Nephron (organoid): ENCODE results near the gene EPHB6.

Source experiments
- H3K27ac Mint-ChIP-seq, 3 experiments: 2 replicates each; pipeline ENCODE4 v1.8.0; 2020; ENCODE audit warnings: mixed read lengths in 3 of 3, mild to moderate bottlenecking in 2 of 3, moderate library complexity in 1 of 3
- H3K27me3 Mint-ChIP-seq: 2 replicates; pipeline ENCODE4 v1.8.0; 2021; ENCODE audit warnings: low read depth, mild to moderate bottlenecking, moderate library complexity, mixed read lengths
- H3K36me3 Mint-ChIP-seq: 2 replicates; pipeline ENCODE4 v1.8.0; 2020; ENCODE audit warnings: low read depth, mixed read lengths
- H3K4me1 Mint-ChIP-seq: 2 replicates; pipeline ENCODE4 v1.8.0; 2020; ENCODE audit warnings: mixed read lengths
- H3K4me3 Mint-ChIP-seq, 3 experiments: 2 replicates each; pipeline ENCODE4 v1.8.0; 2020; ENCODE audit warnings: mild to moderate bottlenecking in 3 of 3, mixed read lengths in 3 of 3, moderate library complexity in 2 of 3
- H3K9me3 Mint-ChIP-seq: 2 replicates; pipeline ENCODE4 v1.8.0; 2020; ENCODE audit warnings: mixed read lengths
- TF ChIP-seq, protein P1 (sequence below), 3 experiments: fragments of 200-600 bp; sonication (generic); IDR thresholded peaks; one replicate each; pipeline ENCODE4 v1.5.0; 2021; ENCODE audit warnings: antibody characterized with exemption in 3 of 3; ENCODE audit not compliant: unreplicated experiment in 3 of 3

EPHB6 gene

DNA sequence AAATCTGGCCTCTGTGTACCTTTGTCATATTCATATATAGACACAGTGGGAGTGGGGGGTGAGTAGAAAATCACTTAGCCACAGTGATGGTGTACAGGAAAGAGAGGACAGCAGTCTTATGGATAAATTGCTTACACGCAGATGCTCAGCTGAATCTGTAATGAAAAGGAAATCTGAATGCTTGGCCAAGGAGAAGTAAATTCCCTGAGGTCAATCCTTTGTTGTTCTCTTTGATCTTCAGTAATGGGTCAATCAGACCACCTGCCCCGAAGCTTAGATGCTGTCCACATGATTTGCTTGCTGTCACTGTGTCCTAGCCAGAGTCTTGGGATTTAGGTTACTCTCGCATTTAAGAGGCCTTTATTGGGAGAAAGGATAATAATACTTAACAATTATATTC is 18.4 kb upstream of the EPHB6 start:
- H3K27ac Mint-ChIP-seq: no peak overlapping the region
- no peaks in the 10 kb centered on the region for H3K27me3 Mint-ChIP-seq
- no peaks in the 10 kb centered on the region for H3K36me3 Mint-ChIP-seq
- H3K4me3 Mint-ChIP-seq: no peak overlapping the region
- H3K4me1 Mint-ChIP-seq: no peaks in the 10 kb centered on the region
- H3K9me3 Mint-ChIP-seq: no peaks in the 10 kb centered on the region
- TF ChIP-seq, protein P1, sequence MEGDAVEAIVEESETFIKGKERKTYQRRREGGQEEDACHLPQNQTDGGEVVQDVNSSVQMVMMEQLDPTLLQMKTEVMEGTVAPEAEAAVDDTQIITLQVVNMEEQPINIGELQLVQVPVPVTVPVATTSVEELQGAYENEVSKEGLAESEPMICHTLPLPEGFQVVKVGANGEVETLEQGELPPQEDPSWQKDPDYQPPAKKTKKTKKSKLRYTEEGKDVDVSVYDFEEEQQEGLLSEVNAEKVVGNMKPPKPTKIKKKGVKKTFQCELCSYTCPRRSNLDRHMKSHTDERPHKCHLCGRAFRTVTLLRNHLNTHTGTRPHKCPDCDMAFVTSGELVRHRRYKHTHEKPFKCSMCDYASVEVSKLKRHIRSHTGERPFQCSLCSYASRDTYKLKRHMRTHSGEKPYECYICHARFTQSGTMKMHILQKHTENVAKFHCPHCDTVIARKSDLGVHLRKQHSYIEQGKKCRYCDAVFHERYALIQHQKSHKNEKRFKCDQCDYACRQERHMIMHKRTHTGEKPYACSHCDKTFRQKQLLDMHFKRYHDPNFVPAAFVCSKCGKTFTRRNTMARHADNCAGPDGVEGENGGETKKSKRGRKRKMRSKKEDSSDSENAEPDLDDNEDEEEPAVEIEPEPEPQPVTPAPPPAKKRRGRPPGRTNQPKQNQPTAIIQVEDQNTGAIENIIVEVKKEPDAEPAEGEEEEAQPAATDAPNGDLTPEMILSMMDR (IDR thresholded peaks at IDR 0.05; ENCODE audit: unreplicated experiment in 3 of 3): no peak

DNA sequence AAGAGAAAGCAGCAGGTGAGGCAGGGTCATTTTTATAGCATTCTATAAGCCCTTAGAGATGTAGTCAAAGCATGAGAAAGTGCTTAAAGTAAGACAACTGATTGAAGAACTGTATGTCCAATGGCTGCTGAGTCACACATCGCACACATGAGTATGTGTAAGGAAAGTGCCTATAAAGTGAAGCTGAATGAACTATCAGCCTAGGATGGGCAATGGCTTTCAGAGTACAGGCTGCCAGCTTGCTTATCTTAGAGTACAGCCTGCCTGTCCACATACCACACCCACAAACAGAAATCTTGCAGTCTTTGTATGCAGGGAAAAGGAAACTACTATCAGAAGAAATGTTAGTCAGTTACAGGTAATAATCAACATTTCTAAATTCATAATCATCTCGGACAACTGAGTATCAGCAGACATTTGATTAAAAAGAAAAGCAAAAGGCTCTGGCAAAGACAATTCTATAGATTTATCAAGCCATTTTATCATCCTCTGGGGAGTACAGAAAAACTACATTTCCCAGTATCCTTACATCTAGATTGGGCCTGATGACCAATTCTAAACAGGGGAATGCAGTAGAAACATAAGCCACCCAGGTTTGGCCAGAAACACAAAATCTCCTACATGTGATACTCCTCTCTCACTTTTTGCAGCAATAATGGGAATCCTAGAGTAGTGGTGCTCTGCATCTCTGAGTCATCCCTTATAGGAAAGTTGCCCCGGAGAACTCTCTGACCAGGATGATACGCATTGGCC is 16.2 kb upstream of the EPHB6 start:
- no peaks in the 10 kb centered on the region for H3K36me3 Mint-ChIP-seq
- H3K27me3 Mint-ChIP-seq: no peaks in the 10 kb centered on the region
- H3K4me3 Mint-ChIP-seq: no peak overlapping the region
- H3K27ac Mint-ChIP-seq: no peak overlapping the region
- H3K9me3 Mint-ChIP-seq: no peaks in the 10 kb centered on the region
- TF ChIP-seq, protein P1 (IDR thresholded peaks at IDR 0.05; ENCODE audit: unreplicated experiment in 3 of 3): no peak
- H3K4me1 Mint-ChIP-seq: no peaks in the 10 kb centered on the region

DNA sequence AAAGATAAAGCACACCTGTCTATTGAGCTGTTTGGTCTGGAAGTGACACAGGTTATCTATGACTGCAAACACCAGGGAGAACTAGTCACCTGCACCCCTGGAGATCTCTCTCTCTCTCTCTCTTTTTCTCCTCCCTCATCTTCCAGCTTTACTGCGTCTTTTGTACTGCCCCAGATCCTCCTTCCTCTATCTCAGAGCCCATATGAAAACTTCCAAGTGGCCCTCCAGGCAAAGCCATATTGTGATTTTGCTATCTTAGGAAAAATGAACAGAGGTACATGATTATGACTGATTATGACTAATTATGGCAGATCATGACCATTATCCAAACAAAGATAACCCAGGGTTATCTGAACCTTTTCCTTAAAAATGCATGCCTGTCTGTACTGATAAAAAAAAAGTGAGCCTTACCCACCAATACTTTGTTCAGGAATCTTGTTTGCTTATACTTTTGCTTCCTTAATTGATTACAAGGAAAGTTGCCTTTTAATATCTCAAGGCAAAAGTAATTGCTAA is 12.6 kb upstream of the EPHB6 start:
- no peak overlapping the region for H3K4me3 Mint-ChIP-seq
- TF ChIP-seq, protein P1 (IDR thresholded peaks at IDR 0.05; ENCODE audit: unreplicated experiment in 3 of 3): no peak

DNA sequence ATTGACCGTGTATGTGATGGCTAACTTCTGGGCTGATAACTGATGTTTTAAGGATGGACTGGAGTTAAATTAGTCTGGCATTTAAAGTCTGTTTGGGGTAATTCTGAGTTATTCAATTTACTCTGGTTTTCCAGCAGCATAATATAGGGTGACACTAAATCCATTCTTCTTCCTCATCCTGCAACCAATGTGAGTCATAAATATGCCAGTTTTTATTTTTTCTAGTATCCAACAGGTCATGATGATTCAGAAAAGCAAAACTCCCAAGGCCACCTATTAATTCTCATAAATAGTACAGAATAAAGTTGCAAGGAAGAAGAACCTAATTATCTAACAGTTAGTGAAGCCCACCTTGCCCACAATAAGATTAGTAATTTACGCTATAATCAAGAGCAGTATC is 7.5 kb upstream of the EPHB6 start:
- H3K36me3 Mint-ChIP-seq: no peaks in the 10 kb centered on the region
- no peak overlapping the region for H3K27ac Mint-ChIP-seq
- no peaks in the 10 kb centered on the region for H3K9me3 Mint-ChIP-seq
- H3K4me3 Mint-ChIP-seq: no peak overlapping the region
- TF ChIP-seq, protein P1 (IDR thresholded peaks at IDR 0.05; ENCODE audit: unreplicated experiment in 3 of 3): no peak
- H3K27me3 Mint-ChIP-seq: peaks cover 3% of the 10 kb centered on the region
- no peaks in the 10 kb centered on the region for H3K4me1 Mint-ChIP-seq

More for the DNA sequence above, 12.6 kb upstream of the EPHB6 start:
- H3K36me3 Mint-ChIP-seq: no peaks in the 10 kb centered on the region
- H3K4me1 Mint-ChIP-seq: no peaks in the 10 kb centered on the region
- H3K9me3 Mint-ChIP-seq: no peaks in the 10 kb centered on the region
- no peaks in the 10 kb centered on the region for H3K27me3 Mint-ChIP-seq
- H3K27ac Mint-ChIP-seq: no peak overlapping the region

DNA sequence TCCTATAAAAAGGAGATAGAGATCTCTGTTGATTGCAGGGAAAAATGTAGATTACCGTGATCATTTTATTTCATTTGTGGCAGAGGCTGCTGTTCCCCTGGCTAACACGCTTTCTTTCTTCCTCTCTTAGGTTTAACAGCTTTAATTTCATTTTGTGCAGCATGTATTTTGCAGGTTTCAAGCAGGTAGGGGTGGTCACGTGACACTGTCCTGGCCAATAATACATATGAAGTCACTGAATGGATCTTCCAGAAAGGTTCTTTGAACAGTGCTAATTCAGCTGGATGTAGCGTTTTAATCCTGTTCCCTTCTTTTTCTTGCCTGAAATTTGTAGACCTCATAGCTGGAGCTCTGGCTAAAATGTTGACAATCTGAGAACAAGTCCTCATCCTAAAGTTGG is 3.6 kb upstream of the EPHB6 start:
- no peaks in the 10 kb centered on the region for H3K36me3 Mint-ChIP-seq
- TF ChIP-seq, protein P1 (IDR thresholded peaks at IDR 0.05; ENCODE audit: unreplicated experiment in 3 of 3): no peak
- peaks cover 6% of the 10 kb centered on the region for H3K27me3 Mint-ChIP-seq
- peaks cover 4% of the 10 kb centered on the region for H3K4me1 Mint-ChIP-seq
- no peak overlapping the region for H3K27ac Mint-ChIP-seq
- no peak overlapping the region for H3K4me3 Mint-ChIP-seq
- no peaks in the 10 kb centered on the region for H3K9me3 Mint-ChIP-seq

DNA sequence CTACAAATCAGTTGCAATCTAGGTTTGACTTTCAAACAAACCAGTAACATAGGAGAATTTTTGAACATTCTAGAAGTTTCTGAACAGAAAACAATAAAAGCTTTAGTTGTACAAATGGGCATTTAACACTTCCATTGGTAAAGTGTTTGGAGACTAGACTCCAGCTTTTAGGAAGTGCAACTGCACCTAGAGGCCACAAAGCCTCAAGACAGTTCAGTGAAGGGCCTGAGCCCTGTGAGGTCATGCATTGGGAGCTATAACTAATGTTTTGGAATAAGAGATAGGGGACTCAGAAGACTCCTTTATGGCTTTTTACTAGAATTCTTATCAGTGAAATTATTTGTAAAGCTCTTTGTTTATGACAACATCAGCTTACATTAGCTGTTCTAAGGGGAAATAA is 3.0 kb upstream of the EPHB6 start:
- H3K4me3 Mint-ChIP-seq: peak overlapping the region; percentile 17 to 41 (median 36)
- H3K36me3 Mint-ChIP-seq: no peaks in the 10 kb centered on the region
- H3K27ac Mint-ChIP-seq: no peak overlapping the region
- H3K4me1 Mint-ChIP-seq: peaks cover 7% of the 10 kb centered on the region
- H3K27me3 Mint-ChIP-seq: peaks cover 9% of the 10 kb centered on the region
- TF ChIP-seq, protein P1 (IDR thresholded peaks at IDR 0.05; ENCODE audit: unreplicated experiment in 3 of 3): no peak
- H3K9me3 Mint-ChIP-seq: no peaks in the 10 kb centered on the region
